ENCODE results near the gene BDKRB2.

BDKRB2 gene

DNA sequence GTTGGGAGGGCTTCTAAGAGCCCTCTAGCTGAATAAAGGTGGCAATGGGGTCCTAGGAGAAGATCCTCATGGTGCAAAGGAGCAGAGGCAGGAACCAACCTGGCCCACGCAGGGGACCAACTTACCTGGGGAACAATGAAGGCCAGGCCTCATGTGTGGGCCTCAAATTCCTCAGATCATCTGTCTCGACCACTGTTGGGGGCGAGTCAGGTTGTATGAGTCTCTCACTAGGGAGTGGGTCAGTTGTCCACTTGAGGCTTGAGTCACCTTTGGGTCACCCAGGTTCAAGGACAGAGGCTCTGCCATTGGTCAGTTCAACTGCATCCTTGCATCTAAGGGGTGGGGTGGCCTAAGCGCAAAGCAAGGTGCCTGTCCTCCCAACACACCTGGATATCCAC, 43.7 kb upstream of the BDKRB2 start:
- no peak for DNase-seq (ENCODE audit: extremely low spot score)
- ChIA-PET POLR2A (no interaction called here), CTCF (interaction anchor here (1.4 kb wide), 1 partner anchor 8 kb away, joined by 3 read pairs; no protein-coding TSS in a partner anchor)
- TF ChIP-seq, protein P1, sequence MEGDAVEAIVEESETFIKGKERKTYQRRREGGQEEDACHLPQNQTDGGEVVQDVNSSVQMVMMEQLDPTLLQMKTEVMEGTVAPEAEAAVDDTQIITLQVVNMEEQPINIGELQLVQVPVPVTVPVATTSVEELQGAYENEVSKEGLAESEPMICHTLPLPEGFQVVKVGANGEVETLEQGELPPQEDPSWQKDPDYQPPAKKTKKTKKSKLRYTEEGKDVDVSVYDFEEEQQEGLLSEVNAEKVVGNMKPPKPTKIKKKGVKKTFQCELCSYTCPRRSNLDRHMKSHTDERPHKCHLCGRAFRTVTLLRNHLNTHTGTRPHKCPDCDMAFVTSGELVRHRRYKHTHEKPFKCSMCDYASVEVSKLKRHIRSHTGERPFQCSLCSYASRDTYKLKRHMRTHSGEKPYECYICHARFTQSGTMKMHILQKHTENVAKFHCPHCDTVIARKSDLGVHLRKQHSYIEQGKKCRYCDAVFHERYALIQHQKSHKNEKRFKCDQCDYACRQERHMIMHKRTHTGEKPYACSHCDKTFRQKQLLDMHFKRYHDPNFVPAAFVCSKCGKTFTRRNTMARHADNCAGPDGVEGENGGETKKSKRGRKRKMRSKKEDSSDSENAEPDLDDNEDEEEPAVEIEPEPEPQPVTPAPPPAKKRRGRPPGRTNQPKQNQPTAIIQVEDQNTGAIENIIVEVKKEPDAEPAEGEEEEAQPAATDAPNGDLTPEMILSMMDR (IDR thresholded peaks at IDR 0.05; ENCODE audit: control extremely low read depth, extremely low read depth, low read depth, missing control alignments), result no peak

DNA sequence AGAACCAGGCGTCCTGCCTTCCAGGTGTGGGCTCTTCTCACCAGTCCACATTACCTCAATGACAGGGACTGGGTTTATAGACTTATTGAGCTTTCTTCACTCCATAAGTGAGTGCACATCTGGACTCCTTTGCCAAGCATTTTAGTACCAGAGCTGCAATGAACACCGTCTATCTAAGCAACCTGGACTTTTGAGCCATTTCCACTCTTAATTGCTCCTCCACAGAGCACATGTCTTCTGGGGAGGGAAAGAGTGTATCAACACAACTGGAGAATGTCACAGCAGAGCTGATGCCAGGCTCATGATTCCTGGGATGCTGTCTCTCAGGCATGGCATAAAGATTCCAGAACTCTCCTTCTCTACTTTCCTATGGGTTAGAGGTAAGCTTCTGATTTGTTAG, 43.0 kb upstream of the BDKRB2 start:
- no peak for DNase-seq (ENCODE audit: extremely low spot score)
- ChIA-PET CTCF (interaction anchor here (1.0 to 1.4 kb wide), 2 partner anchors 13 to 61 kb away, joined by 3 read pairs; no protein-coding TSS in a partner anchor), POLR2A (no interaction called here)
- TF ChIP-seq, protein P1 (IDR thresholded peaks at IDR 0.05; ENCODE audit: control extremely low read depth, extremely low read depth, low read depth, missing control alignments), result no peak

DNA sequence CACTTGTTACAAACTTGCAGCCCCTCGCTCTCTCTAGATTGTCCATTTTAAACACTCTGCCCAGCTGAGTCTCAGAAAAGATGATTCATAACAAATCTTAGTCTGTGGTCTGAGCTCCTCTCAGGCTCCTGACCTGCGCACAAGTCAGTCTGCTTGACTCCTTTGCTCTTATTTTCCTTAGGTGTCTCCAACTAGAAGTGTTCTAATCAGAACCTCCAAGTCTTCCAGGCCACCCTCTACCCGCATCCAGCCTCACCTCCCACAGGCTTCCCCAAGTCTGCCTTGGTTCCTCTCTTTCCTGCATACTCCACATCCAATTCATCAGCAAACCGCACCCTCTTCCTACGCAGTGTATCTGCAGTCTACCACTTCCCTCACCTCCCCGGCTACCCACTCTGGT, 42.4 kb upstream of the BDKRB2 start:
- ChIA-PET POLR2A (no interaction called here), CTCF (interaction anchor here (1.0 to 1.4 kb wide), 2 partner anchors 13 to 61 kb away, joined by 3 read pairs; no protein-coding TSS in a partner anchor)
- DNase-seq (ENCODE audit: extremely low spot score), result no peak
- TF ChIP-seq, protein P1 (IDR thresholded peaks at IDR 0.05; ENCODE audit: control extremely low read depth, extremely low read depth, low read depth, missing control alignments), result no peak

DNA sequence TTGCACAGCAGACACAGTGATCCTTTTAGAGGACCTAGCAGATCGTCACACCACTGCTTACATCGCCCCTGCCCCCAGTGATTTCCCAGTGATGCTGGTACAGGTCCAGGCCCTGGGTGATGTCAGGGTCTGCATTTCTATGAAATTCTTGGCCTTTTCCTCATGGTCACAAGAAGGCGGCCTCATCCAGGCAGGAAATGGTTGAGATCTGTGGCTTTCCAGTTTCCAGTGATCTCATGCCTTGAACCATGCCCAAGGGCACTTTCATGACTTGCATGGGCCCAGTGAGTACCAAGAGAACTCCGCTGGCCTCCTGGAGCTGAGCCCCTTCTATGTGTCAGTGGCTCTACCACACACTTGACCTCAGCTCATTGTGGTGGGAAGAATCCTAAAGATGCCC, 41.9 kb upstream of the BDKRB2 start:
- TF ChIP-seq, protein P1 (IDR thresholded peaks at IDR 0.05; ENCODE audit: control extremely low read depth, extremely low read depth, low read depth, missing control alignments), result no peak
- CTCF ChIA-PET, result interaction anchor here (1.0 to 1.4 kb wide), 2 partner anchors 14 to 62 kb away, joined by 3 read pairs; no protein-coding TSS in a partner anchor
- POLR2A ChIA-PET, result no interaction called here
- DNase-seq (ENCODE audit: extremely low spot score), result no peak

DNA sequence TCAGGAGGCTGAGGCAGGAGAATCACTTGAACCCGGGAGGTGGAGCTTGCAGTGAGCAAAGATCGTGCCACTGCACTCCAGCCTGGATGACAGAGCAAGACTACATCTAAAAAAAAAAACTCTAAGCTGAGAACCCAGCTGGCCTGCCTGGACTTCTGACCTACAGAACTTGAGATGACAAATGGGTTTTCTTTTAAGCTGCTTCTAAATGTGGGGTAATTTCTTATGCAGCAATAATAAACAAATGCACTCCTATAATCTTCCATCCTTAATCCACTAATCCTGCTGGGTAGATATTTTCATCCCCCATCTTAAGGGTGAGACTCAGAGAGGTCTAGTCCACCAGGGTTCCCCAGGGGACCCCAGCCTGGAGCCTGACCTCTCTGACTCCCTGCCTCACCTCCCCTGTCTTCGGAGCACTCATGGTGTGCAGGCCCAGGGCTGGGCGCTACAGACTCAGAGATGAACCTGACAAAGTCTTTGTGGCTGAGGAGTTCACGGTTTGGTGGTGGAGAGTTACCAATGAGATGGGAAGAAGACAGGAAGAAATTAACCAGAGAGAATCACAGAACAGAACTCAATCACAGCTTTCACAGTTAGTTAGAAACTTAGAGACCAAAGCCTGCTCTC, 39.7 kb upstream of the BDKRB2 start:
- ChIA-PET CTCF (interaction anchor here (1.5 kb wide), 1 partner anchor 111 kb away, joined by 3 read pairs; no protein-coding TSS in a partner anchor), POLR2A (no interaction called here)
- no peak for DNase-seq (ENCODE audit: extremely low spot score)
- TF ChIP-seq, protein P1 (IDR thresholded peaks at IDR 0.05; ENCODE audit: control extremely low read depth, extremely low read depth, low read depth, missing control alignments), result no peak

DNA sequence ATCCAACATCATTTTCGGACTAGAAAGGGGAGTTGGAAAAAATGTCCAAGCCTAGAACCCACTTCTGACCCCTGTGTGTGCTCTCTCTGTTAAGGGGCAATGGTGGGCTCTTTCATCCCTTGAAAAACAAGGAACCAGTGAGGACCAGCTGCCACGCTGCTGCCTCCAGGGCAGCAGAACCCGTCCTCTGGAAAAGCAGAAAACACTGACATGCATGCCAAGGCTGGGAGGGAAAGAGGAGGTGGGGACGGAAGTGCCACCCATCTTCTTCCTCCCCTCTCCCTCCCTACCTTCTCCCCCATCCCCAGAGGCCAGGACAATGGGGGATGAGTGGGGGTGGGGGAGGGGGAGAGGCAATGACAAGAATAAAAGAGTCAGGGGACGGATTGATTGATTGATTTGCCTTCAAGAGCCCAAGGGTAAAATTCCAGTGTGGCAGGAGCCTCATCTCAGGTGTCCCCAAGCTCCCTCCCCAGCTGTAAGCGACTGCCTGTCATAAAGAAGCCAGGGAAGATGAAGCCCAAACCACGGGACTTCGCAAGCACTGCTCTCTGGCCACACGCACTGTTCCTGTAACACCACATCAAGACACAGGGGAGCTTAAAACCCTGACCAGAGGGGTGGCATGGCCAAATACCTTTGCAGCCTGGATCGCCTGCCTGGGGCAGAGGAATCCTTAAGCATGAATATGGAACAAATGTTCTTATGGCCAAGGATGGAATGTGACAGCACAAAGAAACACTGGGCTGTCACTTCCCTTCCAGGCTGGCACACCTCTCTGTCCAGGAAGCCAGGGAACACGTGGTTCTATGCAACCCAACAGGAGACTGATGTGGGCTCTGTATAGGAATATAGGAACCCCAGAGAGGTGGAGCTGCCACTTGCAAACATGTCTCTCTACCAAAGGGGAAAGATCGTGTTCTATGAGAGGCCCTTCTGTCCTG, 38.9 kb upstream of the BDKRB2 start:
- ChIA-PET CTCF (interaction anchor here (1.5 kb wide), 1 partner anchor 110 kb away, joined by 3 read pairs; no protein-coding TSS in a partner anchor), POLR2A (no interaction called here)
- TF ChIP-seq, protein P1 (IDR thresholded peaks at IDR 0.05; ENCODE audit: control extremely low read depth, extremely low read depth, low read depth, missing control alignments), result no peak
- no peak for DNase-seq (ENCODE audit: extremely low spot score)
